OCI-LY1 (cell line): ENCODE data around the gene ANLN.

Source experiments
- EZH2 ChIP-seq: fragments of 200-600 bp; sonication (generic), shearing (Covaris generic); IDR thresholded peaks from 2 replicates; pipeline ENCODE4 v1.8.0; 2017; ENCODE audit warnings: borderline replicate concordance, mixed run types, mild to moderate bottlenecking, antibody characterized with exemption, low read length, moderate library complexity, mixed read lengths
- TF ChIP-seq, protein P1 (sequence below): fragments of 200-600 bp; sonication (generic), shearing (Covaris generic); IDR thresholded peaks from 2 replicates; pipeline ENCODE4 v1.5.1; 2017; ENCODE audit warnings: mild to moderate bottlenecking, antibody characterized with exemption, low read length, moderate library complexity, mixed read lengths

DNA sequence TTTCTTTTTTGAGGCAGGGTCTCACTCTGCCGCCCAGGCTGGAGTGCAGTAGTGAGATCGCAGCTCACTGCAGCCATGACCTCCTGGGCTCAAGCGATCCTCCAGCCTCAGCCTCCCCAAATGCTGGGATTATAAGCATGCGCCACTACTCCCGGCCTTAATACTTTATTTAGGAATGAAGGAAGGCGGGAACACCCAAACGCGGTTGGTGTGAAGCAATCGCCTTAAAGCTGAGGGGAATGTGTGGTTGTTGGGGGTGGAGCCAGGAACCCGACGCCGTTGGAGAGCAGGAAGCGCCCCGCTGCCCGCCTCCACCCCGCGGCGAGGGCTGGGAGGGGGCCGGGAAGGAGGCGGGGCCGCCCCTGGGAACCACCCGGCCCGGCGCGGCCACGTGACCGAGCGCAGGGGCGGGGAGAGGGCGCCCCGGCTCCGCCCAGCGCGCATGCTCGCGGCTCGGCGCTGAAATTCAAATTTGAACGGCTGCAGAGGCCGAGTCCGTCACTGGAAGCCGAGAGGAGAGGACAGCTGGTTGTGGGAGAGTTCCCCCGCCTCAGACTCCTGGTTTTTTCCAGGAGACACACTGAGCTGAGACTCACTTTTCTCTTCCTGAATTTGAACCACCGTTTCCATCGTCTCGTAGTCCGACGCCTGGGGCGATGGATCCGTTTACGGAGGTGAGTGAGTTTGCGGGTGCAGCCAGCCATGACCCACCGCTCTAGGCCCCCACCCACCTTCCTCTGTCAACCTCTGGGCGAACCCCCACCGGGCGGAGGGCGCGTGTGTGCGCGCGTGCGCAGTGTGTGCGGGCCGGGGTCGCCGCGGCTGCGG is at the start of gene ANLN:
- TF ChIP-seq, protein P1, sequence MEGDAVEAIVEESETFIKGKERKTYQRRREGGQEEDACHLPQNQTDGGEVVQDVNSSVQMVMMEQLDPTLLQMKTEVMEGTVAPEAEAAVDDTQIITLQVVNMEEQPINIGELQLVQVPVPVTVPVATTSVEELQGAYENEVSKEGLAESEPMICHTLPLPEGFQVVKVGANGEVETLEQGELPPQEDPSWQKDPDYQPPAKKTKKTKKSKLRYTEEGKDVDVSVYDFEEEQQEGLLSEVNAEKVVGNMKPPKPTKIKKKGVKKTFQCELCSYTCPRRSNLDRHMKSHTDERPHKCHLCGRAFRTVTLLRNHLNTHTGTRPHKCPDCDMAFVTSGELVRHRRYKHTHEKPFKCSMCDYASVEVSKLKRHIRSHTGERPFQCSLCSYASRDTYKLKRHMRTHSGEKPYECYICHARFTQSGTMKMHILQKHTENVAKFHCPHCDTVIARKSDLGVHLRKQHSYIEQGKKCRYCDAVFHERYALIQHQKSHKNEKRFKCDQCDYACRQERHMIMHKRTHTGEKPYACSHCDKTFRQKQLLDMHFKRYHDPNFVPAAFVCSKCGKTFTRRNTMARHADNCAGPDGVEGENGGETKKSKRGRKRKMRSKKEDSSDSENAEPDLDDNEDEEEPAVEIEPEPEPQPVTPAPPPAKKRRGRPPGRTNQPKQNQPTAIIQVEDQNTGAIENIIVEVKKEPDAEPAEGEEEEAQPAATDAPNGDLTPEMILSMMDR, result no peak
- no peak for TF ChIP-seq EZH2
